Measurements from ENCODE around the gene LRRN4CL. TPM values are rescaled to one million over a fixed set of nuclear protein-coding genes. Genes with fewer than 3 reads are reported as not detected.
"Not testable (repeated sequence)": the region's sequence is repeated elsewhere in the genome, so short reads cannot be mapped to it uniquely, and the experiment has no call there.

LRRN4CL gene
- total and polyA plus RNA-seq, 7 donors = 1.8 to 4.8 (median 3.0) TPM

- no peak for ATAC-seq
- peak overlapping the region; percentile 83 for H3K27ac ChIP-seq
- peak overlapping the region; percentile 85 for H3K4me3 ChIP-seq
- no peaks in the 10 kb centered on the region for H3K9me3 ChIP-seq
- 75 to 86% (median 80%) methylated on average over 8 of the region's 8 CpGs for WGBS, 3 donors
- no peak for TF ChIP-seq CTCF (IDR thresholded peaks at IDR 0.05)
- no peak for DNase-seq
- no peaks in the 10 kb centered on the region for H3K27me3 ChIP-seq (ENCODE audit: insufficient read depth in 3 of 3, low read length in 2 of 3)
- H3K36me3 ChIP-seq (ENCODE audit: insufficient read depth in 1 of 2, low read depth in 1 of 2) = peaks cover 0 to 30% of the 10 kb centered on the region in 2 donors
- intact Hi-C loops (cut with DNase I) = no loop called here
- H3K4me1 ChIP-seq = peaks cover 47% of the 10 kb centered on the region
Measured at GRCh38 chr11:62706850-62707247, 17.5 kb upstream of the LRRN4CL start.

- ATAC-seq = peak; percentile 85 to 90 (median 88)
- intact Hi-C loops (cut with DNase I) = no loop called here
- TF ChIP-seq CTCF (IDR thresholded peaks at IDR 0.05) = no peak
- H3K4me3 ChIP-seq = peak overlapping the region; percentile 85
- peak; percentile 96 to 98 for DNase-seq
- no peaks in the 10 kb centered on the region for H3K27me3 ChIP-seq (ENCODE audit: insufficient read depth in 3 of 3, low read length in 2 of 3)
- peaks cover 47% of the 10 kb centered on the region for H3K4me1 ChIP-seq
- peak overlapping the region; percentile 83 for H3K27ac ChIP-seq
- H3K9me3 ChIP-seq = no peaks in the 10 kb centered on the region
- peaks cover 0 to 30% of the 10 kb centered on the region in 2 donors for H3K36me3 ChIP-seq (ENCODE audit: insufficient read depth in 1 of 2, low read depth in 1 of 2)
- 3 to 6% (median 5%) methylated on average over 41 to 73 of the region's 73 CpGs for WGBS, 3 donors
Measured at GRCh38 chr11:62705880-62706849, 16.8 kb upstream of the LRRN4CL start.

GRCh38 chr11:62705413-62705812 is 16.1 kb upstream of the LRRN4CL start:
- Histone ChIP-seq H3K4me1 (peaks cover 44% of the 10 kb centered on the region), H3K36me3 (ENCODE audit: insufficient read depth in 1 of 2, low read depth in 1 of 2) (peaks cover 0 to 30% of the 10 kb centered on the region in 2 donors), H3K27ac (peak overlapping the region; percentile 83), H3K9me3 (no peaks in the 10 kb centered on the region), H3K4me3 (peak overlapping the region; percentile 85), H3K27me3 (ENCODE audit: insufficient read depth in 3 of 3, low read length in 2 of 3) (no peaks in the 10 kb centered on the region)
- WGBS, 3 donors = 26 to 39% (median 33%) methylated on average over 7 of the region's 7 CpGs
- ATAC-seq = no peak
- TF ChIP-seq CTCF (IDR thresholded peaks at IDR 0.05) = no peak
- no peak for DNase-seq
- intact Hi-C loops (cut with DNase I) = no loop called here

GRCh38 chr11:62703921-62704320 is 14.6 kb upstream of the LRRN4CL start:
- DNase-seq; H3K4me3 ChIP-seq; intact Hi-C loops (cut with DNase I); H3K27ac ChIP-seq; ATAC-seq; H3K27me3 ChIP-seq (ENCODE audit: insufficient read depth in 3 of 3, low read length in 2 of 3); H3K9me3 ChIP-seq: not testable (repeated sequence)
- H3K4me1 ChIP-seq = peaks cover 38% of the 10 kb centered on the region
- WGBS, 3 donors = 82 to 94% (median 93%) methylated on average over 4 of the region's 4 CpGs
- peaks cover 0 to 32% of the 10 kb centered on the region in 2 donors for H3K36me3 ChIP-seq (ENCODE audit: insufficient read depth in 1 of 2, low read depth in 1 of 2)

GRCh38 chr11:62702246-62702645 is 12.9 kb upstream of the LRRN4CL start:
- peaks cover 0 to 32% of the 10 kb centered on the region in 2 donors for H3K36me3 ChIP-seq (ENCODE audit: insufficient read depth in 1 of 2, low read depth in 1 of 2)
- no peak for DNase-seq
- WGBS, 3 donors = 91 to 94% (median 94%) methylated on average over 8 to 11 of the region's 11 CpGs
- no peaks in the 10 kb centered on the region for H3K9me3 ChIP-seq
- peaks cover 22% of the 10 kb centered on the region for H3K4me1 ChIP-seq
- TF ChIP-seq CTCF (IDR thresholded peaks at IDR 0.05) = no peak
- intact Hi-C loops (cut with DNase I) = no loop called here
- no peak overlapping the region for H3K27ac ChIP-seq
- no peak overlapping the region for H3K4me3 ChIP-seq
- no peaks in the 10 kb centered on the region for H3K27me3 ChIP-seq (ENCODE audit: insufficient read depth in 3 of 3, low read length in 2 of 3)
- no peak for ATAC-seq
